Measurements from ENCODE around the gene KCNMA1. TPM values are rescaled to one million over a fixed set of nuclear protein-coding genes. Genes with fewer than 3 reads are reported as not detected.
A peak's percentile ranks its signal among the peaks of the same experiment; 100 is the strongest.

Gene KCNMA1
- total RNA-seq, 1 donor = 106 TPM

GRCh38 chr10:77441353-77442166 is 196.0 kb downstream of the KCNMA1 start:
- TF ChIP-seq CTCF (IDR thresholded peaks at IDR 0.05; ENCODE audit: insufficient read depth, low read length) = no peak
- no peak overlapping the region for H3K4me3 ChIP-seq (ENCODE audit: low read depth, low read length)
- no peak for DNase-seq (ENCODE audit: low read depth)

GRCh38 chr10:77436257-77436975 is 201.2 kb downstream of the KCNMA1 start:
- no peak for TF ChIP-seq CTCF (IDR thresholded peaks at IDR 0.05; ENCODE audit: insufficient read depth, low read length)
- DNase-seq (ENCODE audit: low read depth) = peak; percentile 30

GRCh38 chr10:77433546-77433945 is 204.1 kb downstream of the KCNMA1 start:
- no peak for DNase-seq (ENCODE audit: low read depth)
- no peak for TF ChIP-seq CTCF (IDR thresholded peaks at IDR 0.05; ENCODE audit: insufficient read depth, low read length)
- no peak overlapping the region for H3K4me3 ChIP-seq (ENCODE audit: low read depth, low read length)

More at GRCh38 chr10:77436257-77436975, 201.2 kb downstream of the KCNMA1 start:
- H3K4me3 ChIP-seq (ENCODE audit: low read depth, low read length) = no peak overlapping the region

- TF ChIP-seq CTCF (IDR thresholded peaks at IDR 0.05; ENCODE audit: insufficient read depth, low read length) = no peak
- no peak for DNase-seq (ENCODE audit: low read depth)
- no peak overlapping the region for H3K4me3 ChIP-seq (ENCODE audit: low read depth, low read length)
These were observed 205.4 kb downstream of the KCNMA1 start for GRCh38 chr10:77431980-77432797.

GRCh38 chr10:77431209-77431611 is 206.4 kb downstream of the KCNMA1 start:
- H3K4me3 ChIP-seq (ENCODE audit: low read depth, low read length) = no peak overlapping the region
- no peak for DNase-seq (ENCODE audit: low read depth)
- no peak for TF ChIP-seq CTCF (IDR thresholded peaks at IDR 0.05; ENCODE audit: insufficient read depth, low read length)

- no peak for TF ChIP-seq CTCF (IDR thresholded peaks at IDR 0.05; ENCODE audit: insufficient read depth, low read length)
- DNase-seq (ENCODE audit: low read depth) = no peak
- no peak overlapping the region for H3K4me3 ChIP-seq (ENCODE audit: low read depth, low read length)
These were observed 207.1 kb downstream of the KCNMA1 start for GRCh38 chr10:77430530-77430929.
